Neuron (in vitro differentiated cells): ENCODE results near the gene OR10A3.

Experiments
- H2AFZ ChIP-seq: one replicate; pipeline ENCODE4 v1.6.1; 2013; ENCODE audit warnings: low read depth, mild to moderate bottlenecking, inconsistent platforms, low read length, moderate library complexity
- H3K27me3 ChIP-seq: one replicate; pipeline ENCODE4 v1.6.1; 2013; ENCODE audit warnings: low read length; ENCODE audit not compliant: insufficient read depth
- H3K36me3 ChIP-seq: one replicate; pipeline ENCODE4 v1.6.1; 2013; ENCODE audit warnings: low read length; ENCODE audit not compliant: insufficient read depth
- H3K4me1 ChIP-seq: one replicate; pipeline ENCODE4 v1.6.1; 2013; ENCODE audit warnings: low read length; ENCODE audit not compliant: insufficient read depth
- H3K4me3 ChIP-seq: 2 replicates; pipeline ENCODE4 v1.5.1; 2013; ENCODE audit warnings: mild to moderate bottlenecking, low read length, moderate library complexity
- H3K9me3 ChIP-seq: one replicate; pipeline ENCODE4 v1.6.1; 2013; ENCODE audit warnings: low read length

The OR10A3 gene

GRCh38 chr11:7911011-7911410, 30.5 kb downstream of the OR10A3 start:
- Histone ChIP-seq H3K9me3 (no peaks in the 10 kb centered on the region), H3K27me3 (no peaks in the 10 kb centered on the region), H2AFZ (no peak overlapping the region), H3K4me3 (no peak overlapping the region), H3K36me3 (no peaks in the 10 kb centered on the region), H3K4me1 (peaks cover 12% of the 10 kb centered on the region)

GRCh38 chr11:7910286-7910788, 31.2 kb downstream of the OR10A3 start:
- Histone ChIP-seq H3K4me1 (peaks cover 18% of the 10 kb centered on the region), H3K27me3 (no peaks in the 10 kb centered on the region), H3K36me3 (no peaks in the 10 kb centered on the region), H3K4me3 (no peak overlapping the region), H3K9me3 (no peaks in the 10 kb centered on the region), H2AFZ (no peak overlapping the region)

GRCh38 chr11:7909585-7910285, 31.8 kb downstream of the OR10A3 start:
- H2AFZ ChIP-seq: no peak overlapping the region
- no peak overlapping the region for H3K4me3 ChIP-seq
- no peaks in the 10 kb centered on the region for H3K9me3 ChIP-seq
- H3K27me3 ChIP-seq: no peaks in the 10 kb centered on the region
- H3K36me3 ChIP-seq: no peaks in the 10 kb centered on the region
- H3K4me1 ChIP-seq: peaks cover 23% of the 10 kb centered on the region

- Histone ChIP-seq H3K36me3 (no peaks in the 10 kb centered on the region), H3K27me3 (no peaks in the 10 kb centered on the region), H3K9me3 (no peaks in the 10 kb centered on the region), H2AFZ (no peak overlapping the region), H3K4me1 (peaks cover 29% of the 10 kb centered on the region), H3K4me3 (no peak overlapping the region)
These were observed 34.4 kb downstream of the OR10A3 start for GRCh38 chr11:7907121-7907520.

- Histone ChIP-seq H3K36me3 (no peaks in the 10 kb centered on the region), H2AFZ (no peak overlapping the region), H3K4me3 (no peak overlapping the region), H3K9me3 (no peaks in the 10 kb centered on the region), H3K27me3 (no peaks in the 10 kb centered on the region), H3K4me1 (peaks cover 29% of the 10 kb centered on the region)
These were observed 35.0 kb downstream of the OR10A3 start for GRCh38 chr11:7906481-7906880.

GRCh38 chr11:7905961-7906429, 35.5 kb downstream of the OR10A3 start:
- H3K4me3 ChIP-seq: no peak overlapping the region
- H3K9me3 ChIP-seq: no peaks in the 10 kb centered on the region
- H3K36me3 ChIP-seq: no peaks in the 10 kb centered on the region
- H2AFZ ChIP-seq: no peak overlapping the region
- no peaks in the 10 kb centered on the region for H3K27me3 ChIP-seq
- H3K4me1 ChIP-seq: peaks cover 29% of the 10 kb centered on the region

- Histone ChIP-seq H3K9me3 (no peaks in the 10 kb centered on the region), H2AFZ (no peak overlapping the region), H3K4me1 (peaks cover 29% of the 10 kb centered on the region), H3K36me3 (no peaks in the 10 kb centered on the region), H3K27me3 (no peaks in the 10 kb centered on the region), H3K4me3 (no peak overlapping the region)
These were observed 36.0 kb downstream of the OR10A3 start for GRCh38 chr11:7905549-7905948.

GRCh38 chr11:7904917-7905316, 36.6 kb downstream of the OR10A3 start:
- Histone ChIP-seq H3K9me3 (no peaks in the 10 kb centered on the region), H3K4me3 (no peak overlapping the region), H3K4me1 (peaks cover 23% of the 10 kb centered on the region), H3K27me3 (no peaks in the 10 kb centered on the region), H3K36me3 (no peaks in the 10 kb centered on the region), H2AFZ (peak overlapping the region; percentile 22)

- H3K36me3 ChIP-seq: no peaks in the 10 kb centered on the region
- H3K4me1 ChIP-seq: peaks cover 19% of the 10 kb centered on the region
- H3K9me3 ChIP-seq: no peaks in the 10 kb centered on the region
- H3K4me3 ChIP-seq: no peak overlapping the region
- H2AFZ ChIP-seq: no peak overlapping the region
- H3K27me3 ChIP-seq: no peaks in the 10 kb centered on the region
These were observed 37.6 kb downstream of the OR10A3 start for GRCh38 chr11:7903940-7904339.

GRCh38 chr11:7901319-7901854, 40.1 kb downstream of the OR10A3 start:
- no peak overlapping the region for H2AFZ ChIP-seq
- H3K36me3 ChIP-seq: no peaks in the 10 kb centered on the region
- no peaks in the 10 kb centered on the region for H3K27me3 ChIP-seq
- no peaks in the 10 kb centered on the region for H3K9me3 ChIP-seq
- no peak overlapping the region for H3K4me3 ChIP-seq
- peaks cover 20% of the 10 kb centered on the region for H3K4me1 ChIP-seq

GRCh38 chr11:7900686-7901085, 40.8 kb downstream of the OR10A3 start:
- Histone ChIP-seq H3K36me3 (no peaks in the 10 kb centered on the region), H2AFZ (no peak overlapping the region)

GRCh38 chr11:7899418-7899817, 42.1 kb downstream of the OR10A3 start:
- Histone ChIP-seq H3K36me3 (no peaks in the 10 kb centered on the region), H3K9me3 (no peaks in the 10 kb centered on the region), H2AFZ (no peak overlapping the region), H3K27me3 (no peaks in the 10 kb centered on the region), H3K4me1 (peaks cover 23% of the 10 kb centered on the region), H3K4me3 (no peak overlapping the region)

More at GRCh38 chr11:7900686-7901085, 40.8 kb downstream of the OR10A3 start:
- Histone ChIP-seq H3K9me3 (no peaks in the 10 kb centered on the region), H3K27me3 (no peaks in the 10 kb centered on the region), H3K4me1 (peaks cover 21% of the 10 kb centered on the region), H3K4me3 (no peak overlapping the region)

GRCh38 chr11:7898666-7899283, 42.7 kb downstream of the OR10A3 start:
- Histone ChIP-seq H3K4me3 (no peak overlapping the region), H3K9me3 (no peaks in the 10 kb centered on the region), H3K4me1 (peaks cover 20% of the 10 kb centered on the region), H3K27me3 (no peaks in the 10 kb centered on the region), H3K36me3 (no peaks in the 10 kb centered on the region), H2AFZ (no peak overlapping the region)
